HepG2 (cell line): ENCODE measurements around the gene PODXL. TPM values are rescaled to one million over a fixed set of nuclear protein-coding genes. Genes with fewer than 3 reads are reported as not detected.

Experiments
- ATAC-seq: fragments of 200-7000 bp; cut with Tn5 transposase; 3 replicates; pipeline ENCODE4 v1.9.1; 2020; ENCODE audit warnings: mild to moderate bottlenecking, moderate library complexity
- BruUV-seq: library from RNA; stranded (reverse); fragments of 400-500 nt; replicated peaks from 2 replicates; lab custom pipeline; 2021; lab: Mats Ljungman, UMichigan
- CTCF ChIA-PET: fragments of 300-600 bp; formaldehyde crosslinking; extraction: SDS; loops from one replicate; lab custom pipeline; 2021; ENCODE audit warnings: low total read pairs, inconsistent platforms, low intra/inter-chr PET ratio; lab: Yijun Ruan, JAX
- POLR2A ChIA-PET: fragments of 350-600 bp; sonication (Branson Sonifier 250); formaldehyde crosslinking; loops from one replicate; lab custom pipeline; 2020; ENCODE audit warnings: antibody characterized with exemption, inconsistent platforms; lab: Yijun Ruan, JAX
- DNase-seq: peaks from one replicate; pipeline ENCODE4 v3.0.0-alpha.2; 2015; ENCODE audit warnings: low spot score
- FAIRE-seq: peaks from 3 replicates; lab custom pipeline; 2011; peaks lifted over from hg19 to GRCh38; lab: Jason Lieb, UNC
- H2AFZ ChIP-seq: one replicate; pipeline ENCODE4 v1.6.1; 2011; ENCODE audit warnings: low read length, inconsistent platforms
- H3K27ac ChIP-seq: fragments of 300-600 bp; 3 replicates; pipeline ENCODE4 v1.8.0; 2011; ENCODE audit warnings: mixed run types, mild to moderate bottlenecking, mixed read lengths, low read length, inconsistent platforms; ENCODE audit not compliant: insufficient read depth; ENCODE audit errors: extremely low read length
- H3K27me3 ChIP-seq, 2 experiments: fragments of 200-600 bp in 1 of 2; 2 replicates in 1 of 2; 3 replicates in 1 of 2; pipeline versions ENCODE4 v1.6.0 to v1.8.0; 2011; ENCODE audit warnings: low read length in 2 of 2, mild to moderate bottlenecking in 2 of 2, moderate library complexity in 2 of 2, inconsistent platforms in 1 of 2; ENCODE audit not compliant: insufficient read depth in 2 of 2, control insufficient read depth in 1 of 2
- H3K36me3 ChIP-seq, 2 experiments: fragments of 200-600 bp in 1 of 2; replicated peaks in 1 of 2; 2 replicates in 1 of 2; 3 replicates in 1 of 2; pipeline versions ENCODE4 v1.5.1 to v1.8.0; 2011; ENCODE audit warnings: low read length in 2 of 2, inconsistent platforms in 1 of 2; ENCODE audit not compliant: insufficient read depth in 2 of 2, control insufficient read depth in 1 of 2
- H3K4me1 ChIP-seq: 2 replicates; pipeline ENCODE4 v1.5.1; 2012; ENCODE audit warnings: low read length, inconsistent platforms; ENCODE audit not compliant: insufficient read depth
- H3K4me2 ChIP-seq: 2 replicates; pipeline ENCODE4 v1.6.0; 2011; ENCODE audit warnings: low read depth, low read length, inconsistent platforms
- H3K4me3 ChIP-seq, 3 experiments: fragments of 200-600 bp in 1 of 3; sonication (generic), shearing (Covaris generic) in 1 of 3; replicated peaks in 1 of 3; 2 replicates each; pipeline ENCODE4 v1.5.1; 2011 to 2016; ENCODE audit warnings: low read length in 3 of 3, inconsistent platforms in 2 of 3, low read depth in 2 of 3, mild to moderate bottlenecking in 2 of 3, control low read depth in 1 of 3, mixed read lengths in 1 of 3; ENCODE audit not compliant: insufficient read depth in 1 of 3
- H3K79me2 ChIP-seq: one replicate; pipeline ENCODE4 v1.6.1; 2011; ENCODE audit warnings: low read length, inconsistent platforms; ENCODE audit not compliant: insufficient read depth
- H3K9ac ChIP-seq: 2 replicates; pipeline ENCODE4 v1.6.0; 2011; ENCODE audit warnings: mild to moderate bottlenecking, low read depth, low read length, inconsistent platforms; ENCODE audit not compliant: insufficient read depth
- H3K9me3 ChIP-seq: 2 replicates; pipeline ENCODE4 v1.5.1; 2012; ENCODE audit warnings: mild to moderate bottlenecking, low read length
- H4K20me1 ChIP-seq: 2 replicates; pipeline ENCODE4 v1.6.0; 2011; ENCODE audit warnings: inconsistent platforms, mild to moderate bottlenecking, low read length, moderate library complexity; ENCODE audit not compliant: insufficient read depth
- CAMTA2 ChIP-seq: sonication (generic); formaldehyde crosslinking; IDR thresholded peaks from 2 replicates; pipeline ENCODE4 v1.4.0; 2020; ENCODE audit warnings: mild to moderate bottlenecking, missing genetic modification reagents, borderline replicate concordance
- SMAD1 ChIP-seq: sonication (generic); formaldehyde crosslinking; IDR thresholded peaks from 2 replicates; pipeline ENCODE4 v1.4.0; 2020; ENCODE audit warnings: missing genetic modification reagents, low read depth, mild to moderate bottlenecking, borderline replicate concordance
- THAP11 ChIP-seq: IDR thresholded peaks from 2 replicates; pipeline ENCODE4 v1.6.1; 2016; ENCODE audit warnings: missing biosample characterization, missing genetic modification reagents
- U2AF2 ChIP-seq: fragments of 200-400 bp; formaldehyde crosslinking; IDR thresholded peaks from 2 replicates; pipeline ENCODE4 v1.6.1; 2017; ENCODE audit warnings: low read depth, mild to moderate bottlenecking, low read length
- YEATS4 ChIP-seq: sonication (generic); formaldehyde crosslinking; IDR thresholded peaks from 2 replicates; pipeline ENCODE4 v1.4.0; 2020; ENCODE audit warnings: missing genetic modification reagents, borderline replicate concordance
- ZFYVE20 ChIP-seq: sonication (generic); formaldehyde crosslinking; IDR thresholded peaks from 2 replicates; pipeline ENCODE4 v1.8.0; 2023; ENCODE audit warnings: low read depth, mild to moderate bottlenecking, moderate library complexity, missing genetic modification reagents, borderline replicate concordance
- ZNF274 ChIP-seq: sonication (generic); formaldehyde crosslinking; IDR thresholded peaks from 2 replicates; pipeline ENCODE4 v1.5.1; 2020; ENCODE audit warnings: mild to moderate bottlenecking, missing genetic modification reagents
- ZNF724P ChIP-seq: sonication (generic); formaldehyde crosslinking; IDR thresholded peaks from 2 replicates; pipeline ENCODE4 v1.8.0; 2022; ENCODE audit warnings: missing genetic modification reagents, borderline replicate concordance
- WGBS: methylation state at CpG from one replicate; pipeline ENCODE4 v1.1.6; 2017; ENCODE audit warnings: low lambda C conversion rate; 5-methylcytosine and 5-hydroxymethylcytosine counted together
- in situ Hi-C: cut with HindIII; loops from 2 replicates; pipeline ENCODE4 v1.10.0; 2017; ENCODE audit warnings: low pct_unique_long_range_greater_than_20kb; ENCODE audit not compliant: extremely low pct_ligation_motif_present
- intact Hi-C: fragments of 100-400 bp; cut with micrococcal nuclease; formaldehyde crosslinking; loops from one replicate; pipeline ENCODE4 v1.10.0; 2022; ENCODE audit not compliant: unreplicated experiment
- polyA plus RNA-seq, 8 experiments: library from polyadenylated mRNA; depleted of rRNA in 3 of 8; stranded (reverse) in 7 of 8; unstranded in 1 of 8; fragments of >200 nt; fragmentation: Illumina TruSeq in 4 of 8; extraction: Trizol in 4 of 8; gene quantifications; 2 replicates each; pipeline versions ENCODE4 v1.2.1 to v1.2.3, GENCODE V29; 2011 to 2016; ENCODE audit warnings: low read depth in 4 of 8, missing spikeins in 1 of 8, mixed read lengths in 1 of 8; ENCODE audit not compliant: insufficient read depth in 1 of 8
- total RNA-seq, 5 experiments: library from RNA; depleted of rRNA; stranded (reverse); fragments of >200 nt; fragmentation: Illumina TruSeq; extraction: Trizol; gene quantifications; 2 replicates each; pipeline ENCODE4 v1.2.3, GENCODE V29; 2016; ENCODE audit warnings: low read depth in 1 of 5
- TF ChIP-seq, protein P1 (sequence below): IDR thresholded peaks from 2 replicates; pipeline ENCODE4 v1.6.1; 2016; ENCODE audit warnings: low read depth, control low read depth

The PODXL gene
- total and polyA plus RNA-seq, 2 of the 13 experiments (the other 11 are each of a cell fraction or from before 2014, with no cell fraction given): 0.22 to 0.54 TPM

- H3K27me3 ChIP-seq: peaks cover 11 to 61% of the 10 kb centered on the region in 2 experiments
- H3K9me3 ChIP-seq: no peaks in the 10 kb centered on the region
- TF ChIP-seq ZFYVE20 (CRISPR knock-in tag) (no peak), YEATS4 (no peak), ZNF724P (CRISPR knock-in tag) (no peak), U2AF2 (no peak), THAP11 (CRISPR knock-in tag) (no peak), CAMTA2 (no peak), SMAD1 (no peak), ZNF274 (no peak)
- TF ChIP-seq, protein P1, sequence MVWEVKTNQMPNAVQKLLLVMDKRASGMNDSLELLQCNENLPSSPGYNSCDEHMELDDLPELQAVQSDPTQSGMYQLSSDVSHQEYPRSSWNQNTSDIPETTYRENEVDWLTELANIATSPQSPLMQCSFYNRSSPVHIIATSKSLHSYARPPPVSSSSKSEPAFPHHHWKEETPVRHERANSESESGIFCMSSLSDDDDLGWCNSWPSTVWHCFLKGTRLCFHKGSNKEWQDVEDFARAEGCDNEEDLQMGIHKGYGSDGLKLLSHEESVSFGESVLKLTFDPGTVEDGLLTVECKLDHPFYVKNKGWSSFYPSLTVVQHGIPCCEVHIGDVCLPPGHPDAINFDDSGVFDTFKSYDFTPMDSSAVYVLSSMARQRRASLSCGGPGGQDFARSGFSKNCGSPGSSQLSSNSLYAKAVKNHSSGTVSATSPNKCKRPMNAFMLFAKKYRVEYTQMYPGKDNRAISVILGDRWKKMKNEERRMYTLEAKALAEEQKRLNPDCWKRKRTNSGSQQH (CRISPR knock-in tag): no peak
- H3K4me1 ChIP-seq: peaks cover 13% of the 10 kb centered on the region
- no TSS peak for BruUV-seq
- H3K9ac ChIP-seq: no peak overlapping the region
- no peaks in the 10 kb centered on the region for H3K79me2 ChIP-seq
- ChIA-PET POLR2A (no interaction called here), CTCF (no interaction called here)
- no peak overlapping the region for H3K27ac ChIP-seq
- 50% methylated on average over 4 of the region's 12 CpGs for WGBS
- H2AFZ ChIP-seq: no peak overlapping the region
- intact Hi-C loops: no loop called here
- in situ Hi-C loops: no loop called here
- no peak overlapping the region for H3K4me2 ChIP-seq
- H4K20me1 ChIP-seq: no peaks in the 10 kb centered on the region
- no peak overlapping the region for H3K4me3 ChIP-seq
- no peaks in the 10 kb centered on the region for H3K36me3 ChIP-seq
- no peak for DNase-seq
- no peak for FAIRE-seq
- no peak; the same call in 2 of the 3 replicates for ATAC-seq
These were observed 1.4 kb downstream of the PODXL start for GRCh38 chr7:131554880-131555516.
